Duodenal mucosa (tissue), 2 donors: ENCODE data around the gene PTPRN2.

Source experiments
- H3K27ac ChIP-seq: one replicate; pipeline ENCODE4 v1.7.0; 2013; ENCODE audit warnings: low read depth, low read length
- H3K27me3 ChIP-seq, 2 donors: one replicate each; pipeline ENCODE4 v1.7.0; 2013; ENCODE audit warnings: low read length in 2 of 2, control low read depth in 1 of 2; ENCODE audit not compliant: insufficient read depth in 2 of 2, control insufficient read depth in 1 of 2
- H3K36me3 ChIP-seq, 2 donors: one replicate each; pipeline ENCODE4 v1.7.0; 2013; ENCODE audit warnings: low read length in 2 of 2, control low read depth in 1 of 2; ENCODE audit not compliant: insufficient read depth in 2 of 2, control insufficient read depth in 1 of 2
- H3K4me1 ChIP-seq, 2 donors: one replicate each; pipeline ENCODE4 v1.7.0; 2013; ENCODE audit warnings: low read length in 2 of 2, control low read depth in 1 of 2; ENCODE audit not compliant: insufficient read depth in 2 of 2, control insufficient read depth in 1 of 2
- H3K4me3 ChIP-seq, 2 donors: one replicate each; pipeline ENCODE4 v1.7.0; 2013; ENCODE audit warnings: low read length in 2 of 2, low read depth in 1 of 2
- H3K9ac ChIP-seq, 2 donors: one replicate each; pipeline ENCODE4 v1.7.0; 2013; ENCODE audit warnings: low read length in 2 of 2, low read depth in 1 of 2
- H3K9me3 ChIP-seq, 2 donors: one replicate each; pipeline ENCODE4 v1.7.0; 2013; ENCODE audit warnings: low read length in 2 of 2, control low read depth in 1 of 2; ENCODE audit not compliant: control insufficient read depth in 1 of 2

PTPRN2 gene

DNA sequence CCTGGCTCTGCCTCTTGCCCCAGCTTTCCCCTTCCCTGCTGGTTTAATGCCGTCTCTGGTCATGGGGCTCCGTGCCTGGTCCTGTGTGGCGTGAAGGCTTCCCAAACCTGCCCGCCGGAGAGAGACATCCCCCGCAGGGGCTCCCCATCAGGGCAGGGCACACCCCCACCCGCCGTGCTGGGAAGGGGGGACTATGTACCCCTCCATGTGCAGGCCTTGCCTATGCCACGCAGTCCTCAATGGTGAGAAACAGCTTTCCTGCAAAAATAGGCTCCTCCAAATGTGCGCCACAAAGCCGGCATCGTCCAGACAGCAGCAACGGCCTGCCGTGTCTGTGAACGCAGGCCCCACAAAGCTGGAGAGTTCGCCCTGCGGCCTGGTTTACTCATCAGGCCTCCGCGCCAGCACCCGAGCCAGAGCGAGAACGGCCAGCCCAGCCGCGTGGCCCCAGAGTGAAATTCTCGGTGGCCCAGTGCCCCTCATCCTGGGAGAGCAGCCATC lies 937.4 kb downstream of the PTPRN2 start:
- H3K27ac ChIP-seq: no peak overlapping the region
- no peaks in the 10 kb centered on the region for H3K36me3 ChIP-seq
- no peaks in the 10 kb centered on the region for H3K27me3 ChIP-seq
- no peak overlapping the region for H3K9ac ChIP-seq
- H3K9me3 ChIP-seq: no peaks in the 10 kb centered on the region
- H3K4me3 ChIP-seq: no peak overlapping the region
- no peaks in the 10 kb centered on the region for H3K4me1 ChIP-seq

DNA sequence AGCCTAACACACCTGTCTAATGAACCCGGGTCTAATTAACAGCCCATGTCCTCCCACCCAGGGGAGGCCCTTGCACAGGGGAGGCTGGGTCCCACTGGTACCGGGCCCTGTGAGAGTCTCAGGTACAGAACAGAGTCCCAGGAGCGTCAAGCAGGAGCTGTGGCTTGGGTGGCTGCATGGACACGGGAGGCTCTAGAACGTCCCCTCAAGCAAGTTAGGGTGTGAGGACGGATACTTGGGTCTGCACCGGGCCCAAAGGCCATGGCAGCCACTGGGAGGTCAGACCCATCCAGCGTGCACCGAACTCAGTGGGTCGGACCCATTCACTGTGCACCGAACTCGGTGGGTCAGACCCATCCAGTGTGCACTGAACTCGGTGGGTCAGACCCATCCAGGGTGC lies 941.1 kb downstream of the PTPRN2 start:
- H3K4me3 ChIP-seq: no peak overlapping the region
- H3K9me3 ChIP-seq: no peaks in the 10 kb centered on the region
- H3K9ac ChIP-seq: no peak overlapping the region
- no peaks in the 10 kb centered on the region for H3K27me3 ChIP-seq
- no peaks in the 10 kb centered on the region for H3K36me3 ChIP-seq
- no peak overlapping the region for H3K27ac ChIP-seq
- H3K4me1 ChIP-seq: no peaks in the 10 kb centered on the region

DNA sequence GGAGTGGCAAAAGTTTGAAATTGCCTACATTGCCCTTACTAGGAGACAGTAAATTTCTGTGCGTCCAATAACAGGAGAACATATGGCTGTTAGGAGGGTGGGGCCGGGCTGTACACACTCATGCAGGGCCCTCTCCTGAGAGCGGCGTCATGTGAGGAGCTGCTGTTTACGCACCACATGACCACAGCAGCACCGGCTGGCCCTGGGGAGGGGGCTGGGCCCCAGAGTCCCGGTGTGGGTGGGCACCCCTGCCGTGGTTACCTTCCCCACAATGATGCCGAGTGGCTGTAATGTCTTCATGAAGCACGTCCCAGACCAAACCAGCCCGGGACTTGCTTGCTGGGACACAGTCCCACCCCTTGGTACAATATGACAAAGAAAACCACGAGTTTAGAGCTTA lies 942.1 kb downstream of the PTPRN2 start:
- H3K27ac ChIP-seq: no peak overlapping the region
- H3K9ac ChIP-seq: no peak overlapping the region

DNA sequence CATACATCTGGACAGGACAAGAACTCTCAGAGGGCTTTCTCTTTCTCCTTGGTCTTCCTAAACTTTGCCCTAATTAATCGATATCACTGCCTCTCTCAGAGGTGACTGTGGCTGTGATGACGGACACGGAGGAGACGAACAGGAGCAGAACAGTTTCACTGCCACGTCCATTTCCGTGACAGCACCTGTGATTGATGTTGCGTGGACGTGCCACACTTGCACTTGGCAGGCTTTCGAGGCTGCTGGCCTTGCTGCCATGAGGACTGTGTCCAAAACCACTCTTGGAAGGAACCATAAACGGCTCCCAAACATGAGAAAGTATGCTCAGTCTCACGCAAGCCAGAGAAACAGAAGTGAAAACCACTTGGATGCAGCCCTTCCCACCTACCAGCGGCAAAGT lies 942.7 kb downstream of the PTPRN2 start:
- Histone ChIP-seq H3K9ac (no peak overlapping the region), H3K4me1 (no peaks in the 10 kb centered on the region), H3K27ac (no peak overlapping the region), H3K9me3 (peaks cover 0 to 5% of the 10 kb centered on the region in 2 donors), H3K4me3 (no peak overlapping the region), H3K36me3 (no peaks in the 10 kb centered on the region), H3K27me3 (no peaks in the 10 kb centered on the region)

More for the DNA sequence above, 942.1 kb downstream of the PTPRN2 start:
- Histone ChIP-seq H3K27me3 (no peaks in the 10 kb centered on the region), H3K9me3 (peaks cover 0 to 2% of the 10 kb centered on the region in 2 donors), H3K36me3 (no peaks in the 10 kb centered on the region), H3K4me1 (no peaks in the 10 kb centered on the region), H3K4me3 (no peak overlapping the region)

DNA sequence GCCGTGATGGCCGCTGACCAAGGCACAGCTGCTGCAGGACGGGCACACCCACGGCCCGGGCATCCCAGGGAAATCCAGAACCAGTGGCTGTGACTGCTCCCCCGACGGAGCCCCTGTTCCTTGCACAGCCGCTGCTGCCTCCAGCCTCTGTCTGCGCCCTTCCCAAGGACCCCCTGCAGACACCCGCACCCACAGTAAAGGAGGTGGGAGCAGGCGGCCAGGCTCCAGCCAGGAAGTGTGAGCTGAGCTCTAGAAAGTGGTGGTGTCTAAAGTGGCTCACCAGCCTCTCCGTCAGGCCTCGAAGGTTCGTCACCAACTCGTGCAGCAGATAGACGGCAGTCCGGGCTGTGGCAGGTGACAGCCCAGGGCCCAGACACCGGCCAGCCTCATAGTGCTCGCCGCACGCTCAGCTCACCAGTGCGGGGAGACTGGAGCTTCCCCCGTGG lies 944.1 kb downstream of the PTPRN2 start:
- no peaks in the 10 kb centered on the region for H3K27me3 ChIP-seq
- H3K4me3 ChIP-seq: no peak overlapping the region
- no peaks in the 10 kb centered on the region for H3K4me1 ChIP-seq
- no peak overlapping the region for H3K27ac ChIP-seq
- no peak overlapping the region for H3K9ac ChIP-seq
- peaks cover 4 to 5% of the 10 kb centered on the region in 2 donors for H3K9me3 ChIP-seq
- H3K36me3 ChIP-seq: no peaks in the 10 kb centered on the region

DNA sequence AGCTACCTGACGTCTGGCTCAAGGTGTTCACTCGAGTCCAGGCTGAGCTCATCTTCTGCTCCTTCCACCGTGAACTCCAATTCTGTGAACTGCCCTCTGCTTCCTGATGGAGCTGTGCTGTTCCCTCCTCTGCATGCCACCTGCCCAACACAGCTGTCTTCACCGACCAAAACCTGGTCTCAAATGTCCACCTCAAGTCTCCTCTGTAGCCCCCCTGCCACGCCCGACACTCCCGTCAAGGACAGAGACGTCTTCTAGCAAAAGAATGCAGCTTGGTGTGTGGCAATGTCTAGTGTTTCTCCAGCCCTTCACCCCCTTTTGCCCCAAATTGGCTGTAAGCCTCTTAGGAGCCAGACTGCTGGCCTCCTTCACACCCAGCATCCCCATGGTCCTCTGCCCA lies 945.8 kb downstream of the PTPRN2 start:
- no peaks in the 10 kb centered on the region for H3K36me3 ChIP-seq
- H3K27me3 ChIP-seq: no peaks in the 10 kb centered on the region
- no peak overlapping the region for H3K9ac ChIP-seq
- H3K9me3 ChIP-seq: peaks cover 4 to 5% of the 10 kb centered on the region in 2 donors
- no peak overlapping the region for H3K27ac ChIP-seq
- H3K4me3 ChIP-seq: no peak overlapping the region
- H3K4me1 ChIP-seq: no peaks in the 10 kb centered on the region

DNA sequence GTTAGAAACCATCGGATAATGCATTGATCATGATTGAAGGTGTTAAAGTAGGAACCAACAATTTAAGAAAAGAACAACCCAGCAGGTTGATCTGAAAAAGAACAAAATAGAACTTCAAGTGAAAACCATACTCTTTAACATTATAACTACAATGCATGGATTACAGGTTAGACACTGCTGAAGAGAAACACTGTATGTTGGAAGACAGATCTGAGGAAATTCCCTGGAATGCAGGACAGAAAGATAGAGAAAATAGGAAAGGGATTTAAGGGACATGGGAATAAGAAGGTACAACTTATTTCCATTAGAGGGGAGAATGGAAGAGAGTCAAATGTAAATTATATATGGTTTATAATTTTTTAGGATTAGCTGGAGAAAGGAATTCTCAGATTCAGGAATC lies 947.5 kb downstream of the PTPRN2 start:
- H3K9ac ChIP-seq: no peak overlapping the region
- no peaks in the 10 kb centered on the region for H3K4me1 ChIP-seq
- no peaks in the 10 kb centered on the region for H3K27me3 ChIP-seq
- H3K36me3 ChIP-seq: no peaks in the 10 kb centered on the region
- H3K4me3 ChIP-seq: no peak overlapping the region
- no peak overlapping the region for H3K27ac ChIP-seq
- H3K9me3 ChIP-seq: peaks cover 4 to 5% of the 10 kb centered on the region in 2 donors

DNA sequence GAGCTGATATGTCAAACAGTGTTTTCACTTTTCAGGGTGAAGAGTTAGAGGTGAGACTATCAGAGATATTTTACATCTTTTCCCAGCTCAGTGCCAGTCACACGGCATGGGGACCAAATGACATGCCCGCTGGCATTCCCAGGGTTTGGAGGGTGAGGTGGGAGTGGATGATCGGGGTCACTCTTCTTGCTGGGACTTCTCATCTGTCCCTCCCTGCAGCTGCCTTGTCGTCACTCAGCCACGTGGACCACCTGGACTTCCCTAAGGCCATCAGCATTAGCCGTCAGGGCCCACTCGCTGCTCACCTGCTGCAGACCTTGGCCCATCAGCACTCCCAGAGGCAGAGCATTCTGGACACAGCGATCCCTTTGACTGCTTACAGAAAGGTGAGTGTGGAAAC lies 949.1 kb downstream of the PTPRN2 start:
- H3K27ac ChIP-seq: no peak overlapping the region
- peaks cover 4 to 5% of the 10 kb centered on the region in 2 donors for H3K9me3 ChIP-seq
- no peaks in the 10 kb centered on the region for H3K27me3 ChIP-seq
- no peaks in the 10 kb centered on the region for H3K4me1 ChIP-seq
- H3K4me3 ChIP-seq: no peak overlapping the region
- no peaks in the 10 kb centered on the region for H3K36me3 ChIP-seq
- H3K9ac ChIP-seq: no peak overlapping the region

DNA sequence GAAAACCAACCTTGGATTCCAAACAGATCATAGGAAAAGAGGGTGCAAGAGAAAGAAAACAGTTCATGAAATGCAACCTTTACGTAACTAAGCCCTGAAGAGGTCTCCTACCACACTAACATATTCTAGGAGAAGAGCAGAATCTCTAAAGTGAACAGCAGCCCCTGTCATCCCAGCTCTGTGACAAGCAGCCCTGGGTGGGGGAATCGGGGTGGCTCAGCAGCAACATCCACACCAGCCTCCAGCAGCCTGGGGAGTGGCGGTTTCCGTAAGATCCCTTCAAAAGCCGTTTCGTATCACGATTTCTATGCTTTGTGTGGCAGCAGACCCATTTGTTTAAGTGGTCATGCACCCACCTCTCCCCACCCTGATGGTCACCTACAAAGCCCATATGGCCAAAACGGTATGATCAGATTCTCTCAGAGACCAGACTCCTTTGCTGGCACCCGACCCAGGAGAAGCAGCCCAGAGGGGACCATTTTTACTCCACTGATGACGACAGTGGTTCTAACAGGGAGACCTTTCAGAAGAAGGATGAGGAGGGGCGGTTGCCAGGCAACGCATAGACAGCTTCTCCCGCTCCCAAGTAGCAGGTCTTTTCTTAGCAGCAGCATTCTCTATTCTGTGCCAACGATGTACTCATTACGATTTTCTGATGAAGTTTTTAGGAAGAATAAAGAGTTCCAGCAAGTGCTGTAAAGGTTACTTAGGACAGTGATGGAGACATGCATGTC lies 950.2 kb downstream of the PTPRN2 start:
- Histone ChIP-seq H3K4me1 (no peaks in the 10 kb centered on the region), H3K9ac (no peak overlapping the region), H3K36me3 (no peaks in the 10 kb centered on the region), H3K4me3 (no peak overlapping the region), H3K9me3 (peaks cover 4 to 5% of the 10 kb centered on the region in 2 donors), H3K27ac (no peak overlapping the region), H3K27me3 (no peaks in the 10 kb centered on the region)

DNA sequence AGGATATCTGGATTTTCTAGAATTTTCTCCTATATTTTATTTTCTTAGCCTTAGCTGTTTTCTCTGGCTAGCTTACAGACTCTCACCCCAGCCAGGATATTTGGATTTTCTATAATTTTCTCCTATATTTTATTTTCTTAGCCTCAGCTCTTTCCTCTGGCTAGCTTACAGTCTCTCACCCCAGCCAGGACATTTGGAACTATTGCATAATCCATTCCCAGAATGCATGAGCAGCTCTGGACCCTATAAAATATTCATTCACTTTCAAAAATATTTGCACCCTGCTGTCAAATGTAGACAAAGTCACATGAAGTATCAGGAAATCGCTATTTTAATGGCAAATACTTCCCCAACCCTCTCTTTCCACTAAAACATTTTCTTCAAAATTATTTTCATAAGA lies 952.0 kb downstream of the PTPRN2 start:
- no peaks in the 10 kb centered on the region for H3K4me1 ChIP-seq
- H3K4me3 ChIP-seq: no peak overlapping the region
- no peaks in the 10 kb centered on the region for H3K36me3 ChIP-seq
- no peak overlapping the region for H3K27ac ChIP-seq
- H3K27me3 ChIP-seq: no peaks in the 10 kb centered on the region
- H3K9ac ChIP-seq: no peak overlapping the region
- peaks cover 4% of the 10 kb centered on the region in 2 donors for H3K9me3 ChIP-seq
